ENCODE results near the gene ELF4.
"Not testable (repeated sequence)": the region's sequence is repeated elsewhere in the genome, so short reads cannot be mapped to it uniquely, and the experiment has no call there.

ELF4 gene

GRCh38 chrX:130119312-130119898 is 9.1 kb upstream of the ELF4 start:
- no peaks in the 10 kb centered on the region for H3K27me3 ChIP-seq (ENCODE audit: low read depth, low read length)
- H3K4me2 ChIP-seq (ENCODE audit: low read length) = peak overlapping the region; percentile 86
- H3K27ac ChIP-seq (ENCODE audit: low read length) = 0 out of 2 replicates have a peak overlapping the region, but pooled peaks have one; percentile 25
- H3K4me3 ChIP-seq (ENCODE audit: low read length) = peak overlapping the region; percentile 35
- peaks cover 36% of the 10 kb centered on the region for H3K4me1 ChIP-seq (ENCODE audit: low read length)
- H3K79me2 ChIP-seq (ENCODE audit: low read length) = no peaks in the 10 kb centered on the region
- H3K36me3 ChIP-seq (replicated peaks; ENCODE audit: low read depth, low read length) = no peaks in the 10 kb centered on the region
- H2AFZ ChIP-seq (ENCODE audit: low read depth, low read length) = no peak overlapping the region
- TF ChIP-seq CTCF (IDR thresholded peaks at IDR 0.05; ENCODE audit: low read depth, low read length) (no peak), EZH2phosphoT487 (IDR thresholded peaks at IDR 0.05; ENCODE audit: low read depth) (no peak)
- H4K20me1 ChIP-seq (ENCODE audit: insufficient read depth, low read length) = no peaks in the 10 kb centered on the region
- H3K9me3 ChIP-seq (ENCODE audit: insufficient read depth, low read length) = no peaks in the 10 kb centered on the region
- H3K9ac ChIP-seq (ENCODE audit: low read length) = peak overlapping the region; percentile 22; the same call in 1 of the 2 replicates

GRCh38 chrX:130118441-130119311 is 8.4 kb upstream of the ELF4 start:
- Histone ChIP-seq H2AFZ (ENCODE audit: low read depth, low read length) (no peak overlapping the region), H3K9ac (ENCODE audit: low read length) (peak overlapping the region; percentile 22; the same call in 1 of the 2 replicates), H3K4me1 (ENCODE audit: low read length) (peaks cover 43% of the 10 kb centered on the region), H3K27me3 (ENCODE audit: low read depth, low read length) (no peaks in the 10 kb centered on the region), H3K36me3 (replicated peaks; ENCODE audit: low read depth, low read length) (no peaks in the 10 kb centered on the region), H3K4me3 (ENCODE audit: low read length) (peak overlapping the region; percentile 35), H3K79me2 (ENCODE audit: low read length) (no peaks in the 10 kb centered on the region), H4K20me1 (ENCODE audit: insufficient read depth, low read length) (no peaks in the 10 kb centered on the region), H3K9me3 (ENCODE audit: insufficient read depth, low read length) (no peaks in the 10 kb centered on the region), H3K4me2 (ENCODE audit: low read length) (peak overlapping the region; percentile 86), H3K27ac (ENCODE audit: low read length) (peak overlapping the region; percentile 25; the same call in 1 of the 2 replicates)
- TF ChIP-seq EZH2phosphoT487 (IDR thresholded peaks at IDR 0.05; ENCODE audit: low read depth) (no peak), CTCF (IDR thresholded peaks at IDR 0.05; ENCODE audit: low read depth, low read length) (no peak)

- Histone ChIP-seq H3K9me3 (ENCODE audit: insufficient read depth, low read length) (no peaks in the 10 kb centered on the region), H3K4me1 (ENCODE audit: low read length) (peaks cover 47% of the 10 kb centered on the region), H3K9ac (ENCODE audit: low read length) (no peak overlapping the region), H2AFZ (ENCODE audit: low read depth, low read length) (no peak overlapping the region), H3K36me3 (replicated peaks; ENCODE audit: low read depth, low read length) (no peaks in the 10 kb centered on the region), H3K4me3 (ENCODE audit: low read length) (no peak overlapping the region), H3K4me2 (ENCODE audit: low read length) (no peak overlapping the region), H3K27me3 (ENCODE audit: low read depth, low read length) (no peaks in the 10 kb centered on the region), H3K27ac (ENCODE audit: low read length) (no peak overlapping the region), H4K20me1 (ENCODE audit: insufficient read depth, low read length) (no peaks in the 10 kb centered on the region), H3K79me2 (ENCODE audit: low read length) (peaks cover 2% of the 10 kb centered on the region; the same call in 1 of the 2 replicates)
- TF ChIP-seq EZH2phosphoT487 (IDR thresholded peaks at IDR 0.05; ENCODE audit: low read depth) = no peak
- TF ChIP-seq CTCF (IDR thresholded peaks at IDR 0.05; ENCODE audit: low read depth, low read length) = no peak
Measured at GRCh38 chrX:130117166-130117565, 6.9 kb upstream of the ELF4 start.

- H3K9me3 ChIP-seq (ENCODE audit: insufficient read depth, low read length); H3K9ac ChIP-seq (ENCODE audit: low read length); H3K4me2 ChIP-seq (ENCODE audit: low read length); H4K20me1 ChIP-seq (ENCODE audit: insufficient read depth, low read length); H3K36me3 ChIP-seq (replicated peaks; ENCODE audit: low read depth, low read length); H3K27me3 ChIP-seq (ENCODE audit: low read depth, low read length); H3K4me3 ChIP-seq (ENCODE audit: low read length); H2AFZ ChIP-seq (ENCODE audit: low read depth, low read length); H3K27ac ChIP-seq (ENCODE audit: low read length): not testable (repeated sequence)
- peaks cover 15% of the 10 kb centered on the region; the same call in 1 of the 2 replicates for H3K79me2 ChIP-seq (ENCODE audit: low read length)
- peaks cover 51% of the 10 kb centered on the region for H3K4me1 ChIP-seq (ENCODE audit: low read length)
Measured at GRCh38 chrX:130115119-130115885, 5.0 kb upstream of the ELF4 start.

All from OCI-LY3 (cell line).